BLaER1 treated with 17β-estradiol and CSF1 and Interleukin-3, amounts not matched to agents 10 nM and 100 nM (cell line): ENCODE data around the gene ALDH16A1.

Experiments
- H3K27ac ChIP-seq, 11 experiments: shearing (Covaris generic); formaldehyde crosslinking; 2 replicates each; pipeline ENCODE4 v1.8.1; 2022
- H3K27me3 ChIP-seq, 11 experiments: shearing (Covaris generic); formaldehyde crosslinking; 2 replicates each; pipeline ENCODE4 v1.8.1; 2022
- H3K36me3 ChIP-seq, 11 experiments: shearing (Covaris generic); formaldehyde crosslinking; 2 replicates each; pipeline ENCODE4 v1.8.1; 2022
- H3K4me1 ChIP-seq, 10 experiments: shearing (Covaris generic); formaldehyde crosslinking; 2 replicates each; pipeline ENCODE4 v1.8.1; 2022
- H3K4me2 ChIP-seq, 11 experiments: shearing (Covaris generic); formaldehyde crosslinking; 2 replicates each; pipeline ENCODE4 v1.8.1; 2022
- H3K4me3 ChIP-seq, 10 experiments: shearing (Covaris generic); formaldehyde crosslinking; 2 replicates each; pipeline ENCODE4 v1.8.1; 2022
- H3K9ac ChIP-seq, 11 experiments: shearing (Covaris generic); formaldehyde crosslinking; 2 replicates each; pipeline ENCODE4 v1.8.1; 2022
- H3K9me3 ChIP-seq, 11 experiments: shearing (Covaris generic); formaldehyde crosslinking; replicated peaks in 1 of 11; 2 replicates each; pipeline ENCODE4 v1.8.1; 2022
- H4K20me1 ChIP-seq, 11 experiments: shearing (Covaris generic); formaldehyde crosslinking; 2 replicates each; pipeline ENCODE4 v1.8.1; 2022
- Cebpa-rat ChIP-seq, 11 experiments: shearing (Covaris generic); IDR thresholded peaks; 2 replicates each; pipeline ENCODE4 v1.8.1; 2022

ALDH16A1 gene

DNA sequence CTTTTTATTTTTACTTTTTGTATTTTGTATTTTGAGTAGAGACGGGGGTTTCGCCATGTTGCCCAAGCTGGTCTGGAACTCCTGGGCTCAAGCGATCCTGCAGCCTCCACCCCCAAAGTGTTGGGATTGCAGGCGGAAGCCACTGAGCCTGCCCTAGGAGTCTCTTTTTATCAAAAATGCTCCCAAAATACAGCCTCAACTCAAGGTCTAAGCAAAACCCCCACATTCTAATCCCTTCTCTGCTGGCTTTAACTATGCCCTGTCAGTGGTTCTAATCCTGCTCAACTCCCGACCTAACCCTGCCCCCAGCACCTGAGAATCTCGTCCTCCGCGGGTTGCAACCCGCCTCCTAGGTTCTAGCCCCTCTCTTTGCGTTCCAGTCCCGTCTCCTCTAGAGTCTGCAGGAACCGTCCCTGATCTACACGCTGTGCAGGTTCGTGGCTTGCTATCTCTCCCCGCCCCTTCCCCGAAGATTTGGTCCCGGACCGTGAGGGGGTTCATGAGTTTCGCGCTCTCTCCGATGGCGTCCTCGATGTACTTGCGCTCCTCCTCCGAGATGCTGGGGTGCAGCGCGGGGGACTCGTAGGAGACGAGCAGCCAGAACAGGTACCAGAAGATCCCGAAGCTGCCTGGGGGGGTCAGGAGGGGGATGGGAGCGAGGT is 19.7 kb upstream of the ALDH16A1 start:
- no peak overlapping the region for H3K4me2 ChIP-seq
- no peaks in the 10 kb centered on the region for H3K36me3 ChIP-seq
- peaks cover 4 to 35% (median 18%) of the 10 kb centered on the region in 11 experiments; a peak in 15 of 22 replicates for H3K9me3 ChIP-seq
- H4K20me1 ChIP-seq, result peaks cover 0 to 12% (median 0%) of the 10 kb centered on the region in 11 experiments; a peak in 5 of 22 replicates
- H3K4me1 ChIP-seq, result peaks cover 0 to 23% (median 11%) of the 10 kb centered on the region in 10 experiments; a peak in 14 of 20 replicates
- H3K4me3 ChIP-seq, result no peak overlapping the region
- no peak for TF ChIP-seq Cebpa-rat (IDR thresholded peaks at IDR 0.05)
- no peak overlapping the region for H3K9ac ChIP-seq
- H3K27me3 ChIP-seq, result peaks cover 100% of the 10 kb centered on the region in 11 experiments
- no peak overlapping the region for H3K27ac ChIP-seq

GRCh38 chr19:49434907-49435583 is 18.0 kb upstream of the ALDH16A1 start:
- Histone ChIP-seq H3K9ac (no peak overlapping the region), H3K27me3 (peaks cover 100% of the 10 kb centered on the region in 11 experiments), H3K4me2 (no peak overlapping the region), H4K20me1 (peaks cover 0 to 13% (median 0%) of the 10 kb centered on the region in 11 experiments; a peak in 6 of 22 replicates), H3K36me3 (no peaks in the 10 kb centered on the region), H3K27ac (no peak overlapping the region), H3K4me3 (no peak overlapping the region), H3K4me1 (peaks cover 0 to 19% (median 9%) of the 10 kb centered on the region in 10 experiments; a peak in 8 of 20 replicates), H3K9me3 (peaks cover 4 to 35% (median 18%) of the 10 kb centered on the region in 11 experiments; a peak in 15 of 22 replicates)
- no peak for TF ChIP-seq Cebpa-rat (IDR thresholded peaks at IDR 0.05)

DNA sequence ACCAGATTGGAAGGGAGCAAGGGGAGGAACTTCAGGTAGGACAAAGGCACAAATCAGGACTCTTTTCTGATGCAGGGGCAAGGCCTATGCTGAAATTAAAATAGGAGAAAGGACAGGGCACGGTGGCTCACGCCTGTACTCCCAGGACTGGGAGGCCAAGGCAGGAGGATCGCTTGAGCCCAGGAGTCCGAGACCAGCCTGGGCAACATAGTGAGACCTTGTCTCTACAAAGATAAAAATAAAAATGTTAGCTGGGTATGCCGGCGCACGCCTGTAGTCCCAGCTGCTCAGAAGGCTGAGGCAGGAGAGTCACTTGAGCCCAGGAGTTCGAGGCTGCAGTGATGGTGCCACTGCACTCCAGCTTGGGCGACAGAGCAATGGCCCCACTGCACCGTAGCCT is 17.4 kb upstream of the ALDH16A1 start:
- H3K27me3 ChIP-seq, result peaks cover 100% of the 10 kb centered on the region in 11 experiments
- peaks cover 0 to 20% (median 3%) of the 10 kb centered on the region in 11 experiments; a peak in 8 of 22 replicates for H4K20me1 ChIP-seq
- no peak overlapping the region for H3K4me2 ChIP-seq
- no peak overlapping the region for H3K27ac ChIP-seq
- no peak overlapping the region for H3K4me3 ChIP-seq
- no peak overlapping the region for H3K9ac ChIP-seq
- TF ChIP-seq Cebpa-rat (IDR thresholded peaks at IDR 0.05), result no peak
- H3K4me1 ChIP-seq, result peaks cover 0 to 15% (median 7%) of the 10 kb centered on the region in 10 experiments; a peak in 7 of 20 replicates
- H3K36me3 ChIP-seq, result no peaks in the 10 kb centered on the region
- H3K9me3 ChIP-seq, result peaks cover 4 to 35% (median 18%) of the 10 kb centered on the region in 11 experiments; a peak in 15 of 22 replicates

- Histone ChIP-seq H3K4me1 (peaks cover 0 to 15% (median 6%) of the 10 kb centered on the region in 10 experiments; a peak in 9 of 20 replicates), H3K9ac (no peak overlapping the region), H3K27me3 (peaks cover 100% of the 10 kb centered on the region in 11 experiments), H3K9me3 (peaks cover 4 to 31% (median 18%) of the 10 kb centered on the region in 11 experiments; a peak in 15 of 22 replicates), H3K4me2 (no peak overlapping the region), H4K20me1 (peaks cover 0 to 26% (median 4%) of the 10 kb centered on the region in 11 experiments; a peak in 8 of 22 replicates), H3K27ac (no peak overlapping the region), H3K36me3 (no peaks in the 10 kb centered on the region), H3K4me3 (no peak overlapping the region)
- TF ChIP-seq Cebpa-rat (IDR thresholded peaks at IDR 0.05), result no peak
These were observed 16.5 kb upstream of the ALDH16A1 start for GRCh38 chr19:49436381-49437017.

- Histone ChIP-seq H3K9me3 (peaks cover 3 to 24% (median 11%) of the 10 kb centered on the region in 11 experiments; a peak in 15 of 22 replicates), H3K27me3 (peaks cover 100% of the 10 kb centered on the region in 11 experiments), H3K27ac (no peak overlapping the region), H3K4me2 (no peak overlapping the region), H3K4me3 (no peak overlapping the region), H3K9ac (no peak overlapping the region), H4K20me1 (peaks cover 0 to 26% (median 4%) of the 10 kb centered on the region in 11 experiments; a peak in 8 of 22 replicates), H3K36me3 (no peaks in the 10 kb centered on the region), H3K4me1 (peaks cover 5 to 19% (median 13%) of the 10 kb centered on the region in 10 experiments; a peak in 17 of 20 replicates)
- TF ChIP-seq Cebpa-rat (IDR thresholded peaks at IDR 0.05), result no peak
These were observed 15.8 kb upstream of the ALDH16A1 start for GRCh38 chr19:49437231-49437630.

DNA sequence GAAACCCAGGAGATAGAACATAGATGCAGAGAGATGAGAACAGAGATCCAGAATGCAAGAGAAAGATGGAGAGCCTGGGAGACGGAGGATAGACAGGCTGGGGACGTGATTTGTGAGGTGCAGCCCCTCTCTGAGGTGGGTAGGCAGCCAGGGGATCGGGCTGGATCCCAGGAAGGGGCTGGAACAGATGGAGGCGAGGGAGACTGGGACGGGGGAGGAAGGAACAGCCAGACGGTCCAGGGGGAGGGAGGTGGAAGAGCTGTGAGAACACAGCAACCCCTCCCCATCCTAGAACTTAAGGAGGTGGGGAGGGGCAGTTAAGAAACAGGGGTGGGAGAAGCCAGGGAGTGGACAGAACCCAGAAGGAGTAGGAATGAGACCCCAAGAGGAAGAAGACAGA is 14.8 kb upstream of the ALDH16A1 start:
- peaks cover 0 to 26% (median 4%) of the 10 kb centered on the region in 11 experiments; a peak in 8 of 22 replicates for H4K20me1 ChIP-seq
- H3K4me3 ChIP-seq, result no peak overlapping the region
- no peak overlapping the region for H3K27ac ChIP-seq
- TF ChIP-seq Cebpa-rat (IDR thresholded peaks at IDR 0.05), result no peak
- H3K27me3 ChIP-seq, result peaks cover 92 to 97% (median 94%) of the 10 kb centered on the region in 11 experiments
- no peaks in the 10 kb centered on the region for H3K36me3 ChIP-seq
- peaks cover 0 to 15% (median 4%) of the 10 kb centered on the region in 11 experiments; a peak in 7 of 22 replicates for H3K9me3 ChIP-seq
- H3K9ac ChIP-seq, result no peak overlapping the region
- H3K4me2 ChIP-seq, result no peak overlapping the region
- H3K4me1 ChIP-seq, result peaks cover 6 to 18% (median 15%) of the 10 kb centered on the region in 10 experiments; a peak in 17 of 20 replicates

GRCh38 chr19:49439836-49440235 is 13.2 kb upstream of the ALDH16A1 start:
- Histone ChIP-seq H3K4me1 (peaks cover 17 to 30% (median 23%) of the 10 kb centered on the region in 10 experiments), H3K27ac (no peak overlapping the region), H4K20me1 (peaks cover 0 to 26% (median 4%) of the 10 kb centered on the region in 11 experiments; a peak in 7 of 22 replicates), H3K9me3 (peaks cover 0 to 14% (median 0%) of the 10 kb centered on the region in 11 experiments; a peak in 4 of 22 replicates), H3K4me3 (no peak overlapping the region), H3K27me3 (peaks cover 77 to 81% (median 78%) of the 10 kb centered on the region in 11 experiments), H3K36me3 (no peaks in the 10 kb centered on the region), H3K9ac (no peak overlapping the region), H3K4me2 (no peak overlapping the region)
- no peak for TF ChIP-seq Cebpa-rat (IDR thresholded peaks at IDR 0.05)

GRCh38 chr19:49440439-49441209 is 12.4 kb upstream of the ALDH16A1 start:
- Histone ChIP-seq H3K4me2 (peak overlapping the region; percentile 66 to 98 (median 79)), H4K20me1 (peaks cover 0 to 26% (median 4%) of the 10 kb centered on the region in 11 experiments; a peak in 6 of 22 replicates), H3K27me3 (peaks cover 69 to 74% (median 70%) of the 10 kb centered on the region in 11 experiments), H3K4me1 (peaks cover 25 to 38% (median 30%) of the 10 kb centered on the region in 10 experiments), H3K27ac (no peak overlapping the region), H3K9ac (0 out of 22 replicates have a peak overlapping the region, but pooled peaks of 1 of the 11 experiments have one; percentile 3), H3K9me3 (peaks cover 0 to 9% (median 0%) of the 10 kb centered on the region in 11 experiments; a peak in 3 of 22 replicates), H3K4me3 (peak overlapping the region; percentile 38 to 77 (median 52); a peak in 17 of 20 replicates), H3K36me3 (no peaks in the 10 kb centered on the region)
- TF ChIP-seq Cebpa-rat (IDR thresholded peaks at IDR 0.05), result no peak
